K562 (cell line): ENCODE results near the gene TMEM89. TPM values are rescaled to one million over a fixed set of nuclear protein-coding genes. Genes with fewer than 3 reads are reported as not detected.

ENCODE experiments used
- ATAC-seq: fragments of 200-7000 bp; cut with Tn5 transposase; 3 replicates; pipeline ENCODE4 v1.9.1; 2020; ENCODE audit warnings: moderate library complexity
- BruUV-seq: library from RNA; stranded (reverse); fragments of 400-500 nt; replicated peaks from 2 replicates; lab custom pipeline; 2021; lab: Mats Ljungman, UMichigan
- CTCF ChIA-PET: fragments of 300-600 bp; formaldehyde crosslinking; extraction: SDS; loops from one replicate; lab custom pipeline; 2021; ENCODE audit warnings: low intra/inter-chr PET ratio; lab: Yijun Ruan, JAX
- POLR2A ChIA-PET: fragments of 300-600, 350-650 bp; sonication (Branson Sonifier 250); formaldehyde crosslinking; extraction: SDS; loops from one replicate; lab custom pipeline; 2021; ENCODE audit warnings: antibody characterized with exemption, inconsistent platforms; lab: Yijun Ruan, JAX
- DNase-seq, 4 experiments: peaks; one replicate each; pipeline versions ENCODE4 v3.0.0 to v3.0.0-alpha.2; 2011 to 2018; ENCODE audit warnings: low spot score in 3 of 4, mixed read lengths in 3 of 4; ENCODE audit errors: extremely low read depth in 1 of 4
- FAIRE-seq: peaks from 2 replicates; lab custom pipeline; 2011; peaks lifted over from hg19 to GRCh38; lab: Jason Lieb, UNC
- H2AFZ ChIP-seq: 2 replicates; pipeline ENCODE4 v1.6.0; 2011; ENCODE audit warnings: low read depth, low read length, control low read depth, inconsistent platforms
- H3K27ac ChIP-seq: fragments of 200-600 bp; 3 replicates; pipeline ENCODE4 v1.8.0; 2011; ENCODE audit warnings: low read depth, mild to moderate bottlenecking, control low read depth, inconsistent platforms, low read length, moderate library complexity, mixed read lengths; ENCODE audit errors: extremely low read depth
- H3K27me3 ChIP-seq, 2 experiments: fragments of 300-600 bp in 1 of 2; 2 replicates in 1 of 2; 3 replicates in 1 of 2; pipeline versions ENCODE4 v1.6.0 to v1.8.0; 2011; ENCODE audit warnings: inconsistent platforms in 2 of 2, low read length in 2 of 2, mild to moderate bottlenecking in 1 of 2, mixed read lengths in 1 of 2, moderate library complexity in 1 of 2; ENCODE audit not compliant: control insufficient read depth in 2 of 2, insufficient read depth in 2 of 2
- H3K36me3 ChIP-seq: fragments of 300-600 bp; 3 replicates; pipeline ENCODE4 v1.8.0; 2011; ENCODE audit warnings: mild to moderate bottlenecking, low read length, inconsistent platforms; ENCODE audit not compliant: control insufficient read depth, insufficient read depth
- H3K4me1 ChIP-seq, 2 experiments: fragments of 200-600 bp in 1 of 2; replicated peaks in 1 of 2; 2 replicates in 1 of 2; 3 replicates in 1 of 2; pipeline versions ENCODE4 v1.5.1 to v1.8.0; 2011; ENCODE audit warnings: inconsistent platforms in 2 of 2, low read length in 2 of 2, mild to moderate bottlenecking in 1 of 2, mixed read lengths in 1 of 2, moderate library complexity in 1 of 2; ENCODE audit not compliant: control insufficient read depth in 2 of 2, insufficient read depth in 2 of 2
- H3K4me2 ChIP-seq: 2 replicates; pipeline ENCODE4 v1.6.1; 2011; ENCODE audit warnings: low read length, control low read depth, inconsistent platforms, mixed read lengths; ENCODE audit not compliant: insufficient read depth
- H3K4me3 ChIP-seq: fragments of 200-600 bp; sonication (generic), shearing (Covaris generic); 2 replicates; pipeline ENCODE4 v1.5.1; 2016; ENCODE audit warnings: control low read depth, inconsistent platforms
- H3K79me2 ChIP-seq: fragments of 200-600 bp; 3 replicates; pipeline ENCODE4 v1.8.0; 2011; ENCODE audit warnings: low read length, inconsistent platforms; ENCODE audit not compliant: control insufficient read depth, insufficient read depth
- H3K9ac ChIP-seq, 2 experiments: 2 replicates each; pipeline versions ENCODE4 v1.6.0 to v1.6.1; 2011; ENCODE audit warnings: low read depth in 2 of 2, low read length in 2 of 2, control low read depth in 1 of 2, inconsistent platforms in 1 of 2, mild to moderate bottlenecking in 1 of 2, mixed read lengths in 1 of 2; ENCODE audit not compliant: insufficient read depth in 1 of 2
- H3K9me1 ChIP-seq: one replicate; pipeline ENCODE4 v1.6.0; 2011; ENCODE audit warnings: inconsistent platforms, mild to moderate bottlenecking, low read length, moderate library complexity; ENCODE audit not compliant: control insufficient read depth, insufficient read depth
- H3K9me3 ChIP-seq: replicated peaks from 2 replicates; pipeline ENCODE4 v1.5.1; 2011; ENCODE audit warnings: low read depth, low read length, inconsistent platforms; ENCODE audit not compliant: control insufficient read depth, insufficient read depth
- H4K20me1 ChIP-seq: replicated peaks from 2 replicates; pipeline ENCODE4 v1.6.1; 2011; ENCODE audit warnings: low read length, inconsistent platforms, mixed read lengths; ENCODE audit not compliant: control insufficient read depth, insufficient read depth
- MYBL2 ChIP-seq, 2 experiments: fragments of 450-650 bp in 1 of 2; sonication (generic) in 1 of 2; formaldehyde crosslinking in 1 of 2; IDR thresholded peaks; 2 replicates each; pipeline versions ENCODE4 v1.6.1 to v1.8.1; 2017 to 2022; ENCODE audit warnings: borderline replicate concordance in 1 of 2, inconsistent platforms in 1 of 2, low read depth in 1 of 2, mild to moderate bottlenecking in 1 of 2, missing genetic modification reagents in 1 of 2, moderate library complexity in 1 of 2
- ZBTB33 ChIP-seq: sonication (generic); formaldehyde crosslinking; IDR thresholded peaks from 2 replicates; pipeline ENCODE4 v1.8.1; 2023; ENCODE audit warnings: mild to moderate bottlenecking, missing genetic modification reagents
- WGBS: fragments of 100-300 bp; shearing (Covaris generic); methylation state at CpG from one replicate; pipeline ENCODE4 v1.1.6; 2016; ENCODE audit warnings: low coverage, mixed read lengths; ENCODE audit not compliant: insufficient coverage; ENCODE audit errors: missing lambda C conversion rate; 5-methylcytosine and 5-hydroxymethylcytosine counted together
- in situ Hi-C: fragments of 300-500 bp; cut with MboI; formaldehyde crosslinking; loops from 4 replicates; pipeline ENCODE4 v1.15.0; 2018; ENCODE audit warnings: inconsistent platforms, mixed read lengths
- intact Hi-C: fragments of 100-400 bp; cut with micrococcal nuclease; formaldehyde crosslinking; loops from 2 replicates; pipeline ENCODE4 v1.14.2; 2022
- polyA plus RNA-seq, 8 experiments: library from polyadenylated mRNA; depleted of rRNA in 4 of 8; stranded (reverse) in 5 of 8; unstranded in 3 of 8; fragments of >200 nt; fragmentation: Nextera tagmentation in 2 of 8; fragmentation: Illumina TruSeq in 1 of 8; extraction: Ambion mirVana in 2 of 8; extraction: Trizol in 1 of 8; gene quantifications; 2 replicates each; pipeline versions ENCODE4 v1.2.1 to v1.2.3, GENCODE V29; 2011 to 2014; ENCODE audit warnings: inconsistent platforms in 1 of 8, missing spikeins in 1 of 8
- total RNA-seq, 7 experiments: library from RNA; depleted of rRNA in 6 of 7; stranded (reverse); fragments of >200 nt in 6 of 7; fragmentation: Illumina TruSeq in 2 of 7; extraction: Trizol in 2 of 7; gene quantifications; 2 replicates each; pipeline versions ENCODE4 v1.2.1 to v1.2.3, GENCODE V29; 2011 to 2021; ENCODE audit warnings: low replicate concordance in 1 of 7

The TMEM89 gene
- total and polyA plus RNA-seq, 9 of the 15 experiments (the other 6 are each of a cell fraction or from before 2014, with no cell fraction given), result not detected

- Histone ChIP-seq H3K9me1 (no peaks in the 10 kb centered on the region), H2AFZ (no peak overlapping the region), H3K79me2 (no peaks in the 10 kb centered on the region), H3K27me3 (no peaks in the 10 kb centered on the region; a peak in 1 of 5 replicates), H3K4me3 (no peak overlapping the region), H3K4me2 (no peak overlapping the region), H3K27ac (no peak overlapping the region), H4K20me1 (no peaks in the 10 kb centered on the region), H3K9ac (no peak overlapping the region), H3K9me3 (no peaks in the 10 kb centered on the region), H3K36me3 (no peaks in the 10 kb centered on the region), H3K4me1 (peaks cover 0 to 14% of the 10 kb centered on the region in 2 experiments; a peak in 2 of 5 replicates)
- in situ Hi-C loops, result no loop called here
- intact Hi-C loops, result no loop called here
- FAIRE-seq (no peak), ATAC-seq (no peak), DNase-seq (no peak)
- 97% methylated on average over 21 of the region's 94 CpGs for WGBS
- POLR2A ChIA-PET, result no interaction called here
- BruUV-seq, result no TSS peak
- CTCF ChIA-PET, result no interaction called here
- 0 out of 2 replicates have a peak, but pooled peaks have one; percentile 8 for TF ChIP-seq ZBTB33
- no peak for TF ChIP-seq MYBL2 (IDR thresholded peaks at IDR 0.05; ENCODE audit: low read depth)
- no peak for TF ChIP-seq MYBL2 (CRISPR knock-in tag; IDR thresholded peaks at IDR 0.05; ENCODE audit: borderline replicate concordance)
Measured at GRCh38 chr3:48656061-48656840, 34.7 kb upstream of the TMEM89 start.
